ENCODE measurements around the gene MLANA.

GRCh38 chr9:5945112-5945511 is 54.4 kb downstream of the MLANA start:
- TF ChIP-seq POLR2A (IDR thresholded peaks at IDR 0.05) = no peak
- TF ChIP-seq CTCF (IDR thresholded peaks at IDR 0.05) = no peak
